DOHH2 (cell line): Measurements from ENCODE around the gene TMEM63B.

Experiments used
- H3F3A ChIP-seq: fragments of 200-600 bp; sonication (generic), shearing (Covaris generic); 2 replicates; pipeline ENCODE4 v1.6.0; 2016; ENCODE audit warnings: antibody characterized with exemption, mild to moderate bottlenecking; ENCODE audit not compliant: control insufficient read depth, insufficient read depth
- H3K27ac ChIP-seq: fragments of 200-600 bp; sonication (generic); 2 replicates; pipeline ENCODE4 v1.5.1; 2014; ENCODE audit warnings: low read depth, mild to moderate bottlenecking, low read length, moderate library complexity
- H3K27me3 ChIP-seq: fragments of 200-600 bp; sonication (generic); 2 replicates; pipeline ENCODE4 v1.6.1; 2014; ENCODE audit warnings: mild to moderate bottlenecking, low read length, mixed read lengths; ENCODE audit not compliant: control insufficient read depth
- H3K36me3 ChIP-seq: fragments of 200-600 bp; sonication (generic); 2 replicates; pipeline ENCODE4 v1.6.1; 2014; ENCODE audit warnings: mild to moderate bottlenecking, low read length, moderate library complexity, mixed read lengths; ENCODE audit not compliant: control insufficient read depth
- H3K4me1 ChIP-seq: fragments of 200-600 bp; sonication (generic); 2 replicates; pipeline ENCODE4 v1.6.1; 2014; ENCODE audit warnings: mild to moderate bottlenecking, low read length, mixed read lengths; ENCODE audit not compliant: control insufficient read depth
- H3K4me2 ChIP-seq: fragments of 200-600 bp; sonication (generic); 2 replicates; pipeline ENCODE4 v1.6.0; 2014; ENCODE audit warnings: mild to moderate bottlenecking, low read length, moderate library complexity
- H3K4me3 ChIP-seq: fragments of 200-600 bp; sonication (generic); 2 replicates; pipeline ENCODE4 v1.5.1; 2014; ENCODE audit warnings: mild to moderate bottlenecking, low read length, mixed read lengths
- H3K79me2 ChIP-seq: fragments of 200-600 bp; sonication (generic); 2 replicates; pipeline ENCODE4 v1.6.1; 2014; ENCODE audit warnings: mild to moderate bottlenecking, low read length, mixed read lengths; ENCODE audit not compliant: control insufficient read depth
- H3K9me2 ChIP-seq: fragments of 200-600 bp; sonication (generic); replicated peaks from 2 replicates; pipeline ENCODE4 v1.6.1; 2014; ENCODE audit warnings: mild to moderate bottlenecking, low read length, mixed read lengths; ENCODE audit not compliant: control insufficient read depth
- H3K9me3 ChIP-seq: fragments of 200-600 bp; sonication (generic); 2 replicates; pipeline ENCODE4 v1.6.1; 2014; ENCODE audit warnings: antibody characterized with exemption, low read length, mixed read lengths; ENCODE audit not compliant: control insufficient read depth, insufficient read depth
- H4K20me1 ChIP-seq: fragments of 200-600 bp; sonication (generic); 2 replicates; pipeline ENCODE4 v1.6.0; 2014; ENCODE audit warnings: low read depth, mild to moderate bottlenecking, antibody characterized with exemption, low read length, moderate library complexity; ENCODE audit not compliant: control insufficient read depth, insufficient read depth
- CTCF ChIP-seq: fragments of 200-600 bp; sonication (generic); IDR thresholded peaks from one replicate; pipeline ENCODE4 v1.5.1; 2014; ENCODE audit warnings: antibody characterized with exemption, mild to moderate bottlenecking, low read depth, low read length; ENCODE audit not compliant: poor library complexity, severe bottlenecking
- EZH2phosphoT487 ChIP-seq: fragments of 200-600 bp; sonication (generic); IDR thresholded peaks from 2 replicates; pipeline ENCODE4 v1.6.1; 2017; ENCODE audit warnings: borderline replicate concordance, mild to moderate bottlenecking, antibody characterized with exemption, low read length, moderate library complexity, mixed read lengths

The TMEM63B gene

DNA sequence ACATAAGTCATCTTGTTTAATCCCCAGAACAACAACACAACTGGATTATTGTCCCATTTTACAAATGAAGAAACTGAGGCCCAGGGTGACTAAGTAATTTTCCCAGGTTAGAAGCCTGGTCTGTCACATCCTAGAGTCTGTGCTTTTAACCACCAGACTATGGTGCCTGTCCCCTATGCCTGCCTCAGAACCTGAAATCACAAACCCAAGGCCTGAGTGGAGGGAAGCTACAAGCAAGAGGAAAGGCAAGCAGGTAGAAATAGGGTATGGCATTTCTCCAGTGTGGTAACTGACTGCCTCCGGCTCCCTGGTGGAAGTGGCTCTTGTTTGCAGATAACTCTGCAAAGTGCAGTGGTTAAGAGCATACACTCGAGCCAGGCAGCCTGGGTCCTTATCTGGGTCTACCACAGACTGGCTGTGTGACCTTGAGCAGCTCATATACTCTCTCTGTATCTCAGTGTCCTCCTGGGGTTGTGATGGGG, 2.5 kb downstream of the TMEM63B start:
- H3K79me2 ChIP-seq: peaks cover 29% of the 10 kb centered on the region
- H3K27ac ChIP-seq: no peak overlapping the region
- H4K20me1 ChIP-seq: peaks cover 15% of the 10 kb centered on the region
- peaks cover 5% of the 10 kb centered on the region; the same call in 1 of the 2 replicates for H3K27me3 ChIP-seq
- peaks cover 29% of the 10 kb centered on the region for H3K4me1 ChIP-seq
- no peak overlapping the region for H3K4me3 ChIP-seq
- 0 out of 2 replicates have a peak, but pooled peaks cover 4% of the 10 kb centered on the region for H3F3A ChIP-seq
- peaks cover 18% of the 10 kb centered on the region for H3K36me3 ChIP-seq
- TF ChIP-seq CTCF (no peak), EZH2phosphoT487 (no peak)
- no peaks in the 10 kb centered on the region for H3K9me3 ChIP-seq
- no peaks in the 10 kb centered on the region for H3K9me2 ChIP-seq
- no peak overlapping the region for H3K4me2 ChIP-seq

DNA sequence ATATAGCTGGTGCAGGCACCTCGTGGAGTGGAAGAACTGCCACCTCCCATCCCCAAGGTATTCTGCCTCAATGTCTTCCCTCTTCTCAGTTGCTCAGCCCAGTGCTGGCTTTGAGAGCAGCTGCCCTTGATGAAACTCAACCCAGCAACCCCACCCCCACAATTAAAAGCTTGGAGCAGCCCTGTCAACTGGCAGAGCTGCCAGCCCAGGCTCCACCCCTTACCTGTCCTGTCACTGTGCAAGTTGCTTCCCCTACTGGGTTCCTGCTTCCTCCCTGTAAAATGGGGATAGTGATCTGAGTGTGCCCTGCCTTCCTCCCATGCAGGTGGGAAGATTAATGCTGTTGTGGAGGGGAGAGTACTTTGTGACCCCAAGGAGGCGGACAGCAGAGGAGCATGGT, 4.5 kb downstream of the TMEM63B start:
- no peak overlapping the region for H3K4me3 ChIP-seq
- H3K79me2 ChIP-seq: peaks cover 9% of the 10 kb centered on the region
- H3K27ac ChIP-seq: no peak overlapping the region
- no peaks in the 10 kb centered on the region; the same call in 1 of the 2 replicates for H3K36me3 ChIP-seq
- H3K9me3 ChIP-seq: no peaks in the 10 kb centered on the region
- no peaks in the 10 kb centered on the region for H4K20me1 ChIP-seq
- TF ChIP-seq CTCF (no peak), EZH2phosphoT487 (no peak)
- H3K4me2 ChIP-seq: no peak overlapping the region
- H3K27me3 ChIP-seq: peaks cover 5% of the 10 kb centered on the region; the same call in 1 of the 2 replicates
- 0 out of 2 replicates have a peak, but pooled peaks cover 4% of the 10 kb centered on the region for H3F3A ChIP-seq
- no peaks in the 10 kb centered on the region for H3K9me2 ChIP-seq
- peaks cover 15% of the 10 kb centered on the region for H3K4me1 ChIP-seq

DNA sequence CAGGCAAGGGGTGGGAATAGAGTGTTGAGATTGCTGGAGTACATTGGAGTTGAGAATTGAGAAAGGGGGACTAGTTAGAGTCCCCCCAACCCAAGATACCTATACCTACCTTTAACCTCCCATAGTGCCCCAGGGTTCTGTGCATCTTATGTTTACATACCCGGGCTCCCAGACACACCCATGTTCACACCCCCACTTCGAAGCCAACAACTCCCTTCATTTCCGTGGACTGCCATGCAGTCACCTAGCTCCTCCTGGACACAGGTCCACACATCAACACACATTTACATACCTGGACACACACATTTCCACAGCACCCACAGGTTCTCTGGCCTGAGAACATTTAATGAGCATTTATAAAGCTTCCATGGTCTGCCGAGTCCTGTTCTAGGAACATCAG, 5.1 kb downstream of the TMEM63B start:
- Histone ChIP-seq H4K20me1 (no peaks in the 10 kb centered on the region), H3K79me2 (peaks cover 5% of the 10 kb centered on the region), H3K4me1 (peaks cover 15% of the 10 kb centered on the region), H3K4me3 (no peak overlapping the region), H3K36me3 (no peaks in the 10 kb centered on the region), H3K27me3 (peaks cover 5% of the 10 kb centered on the region; the same call in 1 of the 2 replicates), H3K27ac (no peak overlapping the region), H3K9me2 (no peaks in the 10 kb centered on the region), H3K9me3 (no peaks in the 10 kb centered on the region), H3K4me2 (no peak overlapping the region), H3F3A (0 out of 2 replicates have a peak, but pooled peaks cover 4% of the 10 kb centered on the region)
- TF ChIP-seq CTCF (no peak), EZH2phosphoT487 (no peak)
